K562 (cell line): Measurements from ENCODE around the gene ANO8. TPM values are rescaled to one million over a fixed set of nuclear protein-coding genes. Genes with fewer than 3 reads are reported as not detected.
A peak's percentile ranks its signal among the peaks of the same experiment; 100 is the strongest.

Source experiments
- CHD2 ChIP-seq: IDR thresholded peaks from 2 replicates; pipeline ENCODE4 v1.6.1; 2011; ENCODE audit warnings: low read depth, low read length
- ESRRA ChIP-seq: fragments of 450-650 bp; IDR thresholded peaks from 2 replicates; pipeline ENCODE4 v1.6.1; 2014; ENCODE audit warnings: low read depth, mild to moderate bottlenecking, moderate library complexity, borderline replicate concordance
- FOXK1 ChIP-seq: sonication (generic); formaldehyde crosslinking; IDR thresholded peaks from 2 replicates; pipeline ENCODE4 v1.8.0; 2022; ENCODE audit warnings: missing genetic modification reagents, mild to moderate bottlenecking, borderline replicate concordance
- HNRNPLL ChIP-seq: fragments of 200-400 bp; formaldehyde crosslinking; IDR thresholded peaks from 2 replicates; pipeline ENCODE4 v1.6.1; 2017; ENCODE audit warnings: low read length, low read depth, mild to moderate bottlenecking; ENCODE audit not compliant: poor library complexity, severe bottlenecking
- HNRNPUL1 ChIP-seq: fragments of 200-400 bp; formaldehyde crosslinking; IDR thresholded peaks from 2 replicates; pipeline ENCODE4 v1.6.1; 2017; ENCODE audit warnings: low read length
- HSF4 ChIP-seq: fragments of 250-450 bp; sonication (Bioruptor Pico); IDR thresholded peaks from 2 replicates; pipeline ENCODE4 v2.1.2; 2022; ENCODE audit warnings: mild to moderate bottlenecking, moderate library complexity, borderline replicate concordance
- MAX ChIP-seq: sonication (generic); formaldehyde crosslinking; IDR thresholded peaks from 2 replicates; pipeline ENCODE4 v1.9.0; 2022; ENCODE audit warnings: mild to moderate bottlenecking, missing genetic modification reagents
- MED1 ChIP-seq: sonication (generic); formaldehyde crosslinking; IDR thresholded peaks from 2 replicates; pipeline ENCODE4 v1.8.1; 2023; ENCODE audit warnings: missing genetic modification reagents, borderline replicate concordance
- MYC ChIP-seq, 2 experiments: fragments of 250-450 bp in 1 of 2; sonication (Bioruptor Pico) in 1 of 2; IDR thresholded peaks; 2 replicates each; pipeline versions ENCODE4 v1.5.1 to v1.6.1; 2012 to 2021; ENCODE audit warnings: low read depth in 2 of 2, borderline replicate concordance in 1 of 2, improper control_type of control experiment in 1 of 2, low read length in 1 of 2, mild to moderate bottlenecking in 1 of 2, moderate library complexity in 1 of 2
- NEUROD1 ChIP-seq: fragments of 150-350 bp; IDR thresholded peaks from 2 replicates; pipeline ENCODE4 v1.6.1; 2014; ENCODE audit warnings: borderline replicate concordance, low read length, low read depth; ENCODE audit not compliant: partially characterized antibody
- NR3C1 ChIP-seq: sonication (generic); formaldehyde crosslinking; IDR thresholded peaks from 2 replicates; pipeline ENCODE4 v1.8.1; 2022; ENCODE audit warnings: missing genetic modification reagents
- XRCC5 ChIP-seq: fragments of 200-400 bp; formaldehyde crosslinking; IDR thresholded peaks from 2 replicates; pipeline ENCODE4 v1.6.1; 2017; ENCODE audit warnings: low read depth, mild to moderate bottlenecking, low read length
- ZBTB34 ChIP-seq: fragments of 250-450 bp; sonication (Bioruptor Pico); IDR thresholded peaks from 2 replicates; pipeline ENCODE4 v1.8.0; 2021; ENCODE audit warnings: mild to moderate bottlenecking, moderate library complexity
- ZNF133 ChIP-seq: fragments of 250-450 bp; sonication (Bioruptor Pico); IDR thresholded peaks from 2 replicates; pipeline ENCODE4 v1.4.0; 2020; ENCODE audit warnings: mild to moderate bottlenecking
- ZNF174 ChIP-seq: fragments of 250-450 bp; sonication (Bioruptor Pico); IDR thresholded peaks from 2 replicates; pipeline ENCODE4 v1.4.0; 2020; ENCODE audit warnings: mild to moderate bottlenecking
- ZNF197 ChIP-seq: fragments of 200-800 bp; sonication (Bioruptor generic); IDR thresholded peaks from 2 replicates; pipeline ENCODE4 v1.6.1; 2016; ENCODE audit warnings: low read depth, missing genetic modification characterization, missing compliant biosample characterization
- ZZZ3 ChIP-seq: fragments of 450-650 bp; IDR thresholded peaks from 2 replicates; pipeline ENCODE4 v1.6.1; 2016; ENCODE audit warnings: antibody characterized with exemption, mild to moderate bottlenecking, moderate library complexity
- polyA plus RNA-seq, 8 experiments: library from polyadenylated mRNA; depleted of rRNA in 4 of 8; stranded (reverse) in 5 of 8; unstranded in 3 of 8; fragments of >200 nt; fragmentation: Nextera tagmentation in 2 of 8; fragmentation: Illumina TruSeq in 1 of 8; extraction: Ambion mirVana in 2 of 8; extraction: Trizol in 1 of 8; gene quantifications; 2 replicates each; pipeline versions ENCODE4 v1.2.1 to v1.2.3, GENCODE V29; 2011 to 2014; ENCODE audit warnings: inconsistent platforms in 1 of 8, missing spikeins in 1 of 8
- total RNA-seq, 7 experiments: library from RNA; depleted of rRNA in 6 of 7; stranded (reverse); fragments of >200 nt in 6 of 7; fragmentation: Illumina TruSeq in 2 of 7; extraction: Trizol in 2 of 7; gene quantifications; 2 replicates each; pipeline versions ENCODE4 v1.2.1 to v1.2.3, GENCODE V29; 2011 to 2021; ENCODE audit warnings: low replicate concordance in 1 of 7
- TF ChIP-seq, protein P1 (sequence below): sonication (generic); formaldehyde crosslinking; IDR thresholded peaks from 2 replicates; pipeline ENCODE4 v1.8.0; 2022; ENCODE audit warnings: mild to moderate bottlenecking, missing genetic modification reagents
- TF ChIP-seq, protein P2 (sequence below): fragments of 450-650 bp; formaldehyde crosslinking; IDR thresholded peaks from 2 replicates; pipeline ENCODE4 v1.4.0; 2022; ENCODE audit warnings: missing genetic modification characterization
- TF ChIP-seq, protein P3 (sequence below): fragments of 150-350 bp; conservative IDR thresholded peaks from 2 replicates; pipeline ENCODE4 v1.6.1; 2014; ENCODE audit warnings: low read length

Gene ANO8
- total and polyA plus RNA-seq, 9 of the 15 experiments (the other 6 are each of a cell fraction or from before 2014, with no cell fraction given) = 0.07 to 7.6 (median 2.3) TPM; not detected in 1

GRCh38 chr19:17303167-17303939 is 31.3 kb downstream of the ANO8 start, which contains the start of gene ABHD8 (continued):
- TF ChIP-seq ZNF174 (no peak), XRCC5 (peak; percentile 55; the same call in 1 of the 2 replicates), CHD2 (peak; percentile 77), ZNF197 (CRISPR knock-in tag) (no peak), MYC (IDR thresholded peaks at IDR 0.05; ENCODE audit: low read depth, low read length) (peak; percentile 51), MYC (CRISPR knock-in tag; IDR thresholded peaks at IDR 0.05; ENCODE audit: borderline replicate concordance, low read depth) (no peak), HNRNPLL (peak; percentile 36), ZBTB34 (CRISPR knock-in tag) (no peak), NR3C1 (CRISPR knock-in tag) (no peak), ESRRA (peak; percentile 61; the same call in 1 of the 2 replicates), FOXK1 (peak; percentile 90; the same call in 1 of the 2 replicates), ZNF133 (CRISPR knock-in tag) (no peak), HNRNPUL1 (no peak), MAX (CRISPR knock-in tag) (peak; percentile 72), HSF4 (CRISPR knock-in tag) (no peak), MED1 (CRISPR knock-in tag) (no peak), ZZZ3 (no peak), NEUROD1 (peak; percentile 98)
- TF ChIP-seq, protein P1, sequence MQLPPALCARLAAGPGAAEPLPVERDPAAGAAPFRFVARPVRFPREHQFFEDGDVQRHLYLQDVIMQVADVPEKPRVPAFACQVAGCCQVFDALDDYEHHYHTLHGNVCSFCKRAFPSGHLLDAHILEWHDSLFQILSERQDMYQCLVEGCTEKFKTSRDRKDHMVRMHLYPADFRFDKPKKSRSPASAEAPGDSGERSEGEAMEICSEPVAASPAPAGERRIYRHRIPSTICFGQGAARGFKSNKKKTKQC (CRISPR knock-in tag) = no peak
- TF ChIP-seq, protein P2, sequence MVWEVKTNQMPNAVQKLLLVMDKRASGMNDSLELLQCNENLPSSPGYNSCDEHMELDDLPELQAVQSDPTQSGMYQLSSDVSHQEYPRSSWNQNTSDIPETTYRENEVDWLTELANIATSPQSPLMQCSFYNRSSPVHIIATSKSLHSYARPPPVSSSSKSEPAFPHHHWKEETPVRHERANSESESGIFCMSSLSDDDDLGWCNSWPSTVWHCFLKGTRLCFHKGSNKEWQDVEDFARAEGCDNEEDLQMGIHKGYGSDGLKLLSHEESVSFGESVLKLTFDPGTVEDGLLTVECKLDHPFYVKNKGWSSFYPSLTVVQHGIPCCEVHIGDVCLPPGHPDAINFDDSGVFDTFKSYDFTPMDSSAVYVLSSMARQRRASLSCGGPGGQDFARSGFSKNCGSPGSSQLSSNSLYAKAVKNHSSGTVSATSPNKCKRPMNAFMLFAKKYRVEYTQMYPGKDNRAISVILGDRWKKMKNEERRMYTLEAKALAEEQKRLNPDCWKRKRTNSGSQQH = no peak
- TF ChIP-seq, protein P3, sequence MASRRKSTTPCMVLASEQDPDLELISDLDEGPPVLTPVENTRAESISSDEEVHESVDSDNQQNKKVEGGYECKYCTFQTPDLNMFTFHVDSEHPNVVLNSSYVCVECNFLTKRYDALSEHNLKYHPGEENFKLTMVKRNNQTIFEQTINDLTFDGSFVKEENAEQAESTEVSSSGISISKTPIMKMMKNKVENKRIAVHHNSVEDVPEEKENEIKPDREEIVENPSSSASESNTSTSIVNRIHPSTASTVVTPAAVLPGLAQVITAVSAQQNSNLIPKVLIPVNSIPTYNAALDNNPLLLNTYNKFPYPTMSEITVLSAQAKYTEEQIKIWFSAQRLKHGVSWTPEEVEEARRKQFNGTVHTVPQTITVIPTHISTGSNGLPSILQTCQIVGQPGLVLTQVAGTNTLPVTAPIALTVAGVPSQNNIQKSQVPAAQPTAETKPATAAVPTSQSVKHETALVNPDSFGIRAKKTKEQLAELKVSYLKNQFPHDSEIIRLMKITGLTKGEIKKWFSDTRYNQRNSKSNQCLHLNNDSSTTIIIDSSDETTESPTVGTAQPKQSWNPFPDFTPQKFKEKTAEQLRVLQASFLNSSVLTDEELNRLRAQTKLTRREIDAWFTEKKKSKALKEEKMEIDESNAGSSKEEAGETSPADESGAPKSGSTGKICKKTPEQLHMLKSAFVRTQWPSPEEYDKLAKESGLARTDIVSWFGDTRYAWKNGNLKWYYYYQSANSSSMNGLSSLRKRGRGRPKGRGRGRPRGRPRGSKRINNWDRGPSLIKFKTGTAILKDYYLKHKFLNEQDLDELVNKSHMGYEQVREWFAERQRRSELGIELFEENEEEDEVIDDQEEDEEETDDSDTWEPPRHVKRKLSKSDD = no peak
